ENCODE data around the gene RAPGEFL1. TPM values are rescaled to one million over a fixed set of nuclear protein-coding genes. Genes with fewer than 3 reads are reported as not detected.

RAPGEFL1 gene
- total RNA-seq, 1 donor from 2014 or later = 9.3 TPM

DNA sequence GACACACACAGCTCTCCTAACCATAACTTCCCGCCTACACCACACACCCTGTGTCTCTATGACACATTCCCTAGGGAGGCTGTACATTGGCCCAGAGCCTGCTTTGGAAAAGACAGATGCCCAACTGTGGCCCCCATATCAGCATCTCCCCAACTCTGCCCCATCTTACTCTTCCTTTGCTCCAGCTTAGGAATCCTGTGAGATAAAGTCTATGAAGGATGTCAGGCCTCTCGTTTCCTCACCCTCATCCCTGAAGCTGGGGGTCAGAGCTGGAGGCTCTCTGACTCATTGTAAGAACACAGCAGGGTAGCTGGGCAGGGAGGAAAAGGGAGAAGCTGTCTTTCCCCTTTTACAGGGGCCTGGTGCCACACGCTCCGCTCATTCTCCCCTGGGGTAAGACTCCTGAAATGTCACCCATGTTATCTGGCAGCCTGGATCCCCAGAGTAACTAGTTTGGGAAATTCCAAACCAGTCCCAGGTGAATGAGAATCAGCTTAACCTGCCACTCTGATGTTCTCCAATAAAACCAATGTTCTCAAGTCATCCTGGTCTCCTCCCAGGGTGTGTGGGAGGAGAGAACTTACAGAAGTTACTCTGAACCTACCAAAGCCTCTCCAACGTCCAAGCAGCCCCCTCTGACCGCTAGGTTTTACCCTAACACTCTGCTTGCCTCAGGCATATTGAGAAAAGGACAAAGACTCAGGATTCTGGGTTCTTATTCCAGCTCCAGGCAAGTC, 2.8 kb downstream of the RAPGEFL1 start:
- TF ChIP-seq, protein P1, sequence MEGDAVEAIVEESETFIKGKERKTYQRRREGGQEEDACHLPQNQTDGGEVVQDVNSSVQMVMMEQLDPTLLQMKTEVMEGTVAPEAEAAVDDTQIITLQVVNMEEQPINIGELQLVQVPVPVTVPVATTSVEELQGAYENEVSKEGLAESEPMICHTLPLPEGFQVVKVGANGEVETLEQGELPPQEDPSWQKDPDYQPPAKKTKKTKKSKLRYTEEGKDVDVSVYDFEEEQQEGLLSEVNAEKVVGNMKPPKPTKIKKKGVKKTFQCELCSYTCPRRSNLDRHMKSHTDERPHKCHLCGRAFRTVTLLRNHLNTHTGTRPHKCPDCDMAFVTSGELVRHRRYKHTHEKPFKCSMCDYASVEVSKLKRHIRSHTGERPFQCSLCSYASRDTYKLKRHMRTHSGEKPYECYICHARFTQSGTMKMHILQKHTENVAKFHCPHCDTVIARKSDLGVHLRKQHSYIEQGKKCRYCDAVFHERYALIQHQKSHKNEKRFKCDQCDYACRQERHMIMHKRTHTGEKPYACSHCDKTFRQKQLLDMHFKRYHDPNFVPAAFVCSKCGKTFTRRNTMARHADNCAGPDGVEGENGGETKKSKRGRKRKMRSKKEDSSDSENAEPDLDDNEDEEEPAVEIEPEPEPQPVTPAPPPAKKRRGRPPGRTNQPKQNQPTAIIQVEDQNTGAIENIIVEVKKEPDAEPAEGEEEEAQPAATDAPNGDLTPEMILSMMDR (IDR thresholded peaks at IDR 0.05) = no peak
- peaks cover 11% of the 10 kb centered on the region for H3K36me3 ChIP-seq
- no peaks in the 10 kb centered on the region for H3K27me3 ChIP-seq (ENCODE audit: low read depth)
- peaks cover 15% of the 10 kb centered on the region for H3K4me1 ChIP-seq
- DNase-seq (no peak), ATAC-seq (no peak)
- no peak overlapping the region for H3K27ac ChIP-seq
- intact Hi-C loops (cut with DNase I) = no loop called here
- no peaks in the 10 kb centered on the region for H3K9me3 ChIP-seq
- H3K4me3 ChIP-seq = no peak overlapping the region

DNA sequence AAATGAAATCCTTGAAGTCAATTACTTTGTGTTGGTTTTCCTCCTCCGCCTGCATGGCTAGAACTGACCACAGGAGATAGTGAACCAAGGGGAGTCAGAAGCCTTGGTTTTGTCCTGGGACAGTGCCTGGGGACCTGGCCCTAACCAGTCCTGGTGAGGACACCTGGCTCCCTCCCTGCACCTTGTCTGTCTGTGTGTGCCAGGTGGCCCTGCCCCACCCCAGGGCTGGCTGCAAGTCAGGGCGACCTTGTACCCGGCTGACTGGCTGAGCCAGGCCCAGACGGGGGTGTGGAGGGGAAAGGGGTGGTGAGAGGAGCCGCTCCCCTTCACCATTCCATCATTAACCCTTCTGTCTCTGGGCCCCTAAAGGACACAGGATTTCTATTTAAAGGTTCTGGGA, 3.4 kb downstream of the RAPGEFL1 start:
- H3K27me3 ChIP-seq (ENCODE audit: low read depth) = no peaks in the 10 kb centered on the region
- ATAC-seq = peak in 1 of 2 donors; percentile 24
- no peak for DNase-seq
- H3K36me3 ChIP-seq = peaks cover 9% of the 10 kb centered on the region
- no peaks in the 10 kb centered on the region for H3K9me3 ChIP-seq
- TF ChIP-seq, protein P1 (IDR thresholded peaks at IDR 0.05) = no peak
- H3K4me1 ChIP-seq = peaks cover 15% of the 10 kb centered on the region
- intact Hi-C loops (cut with DNase I) = no loop called here
- H3K27ac ChIP-seq = no peak overlapping the region
- H3K4me3 ChIP-seq = no peak overlapping the region

DNA sequence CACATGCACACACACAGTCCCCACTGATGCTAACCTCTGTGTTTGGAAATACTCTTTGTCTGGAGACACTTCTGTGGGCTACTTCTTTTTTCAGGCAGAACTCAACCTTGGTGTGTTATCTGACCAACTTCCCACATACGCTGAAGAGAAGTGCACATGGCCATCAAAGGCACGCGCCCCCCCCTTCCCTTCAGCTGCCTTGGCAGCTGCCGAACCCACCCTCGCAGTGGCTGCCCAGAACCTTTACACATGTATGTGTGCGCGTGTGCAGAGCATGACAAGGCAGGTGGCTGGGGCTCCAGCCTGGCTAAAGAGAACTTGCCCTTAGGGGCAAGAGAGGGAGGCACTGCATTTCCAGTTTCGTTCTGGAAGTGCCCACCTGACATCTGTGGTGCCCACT, 3.9 kb downstream of the RAPGEFL1 start:
- Histone ChIP-seq H3K4me1 (peaks cover 15% of the 10 kb centered on the region), H3K9me3 (no peaks in the 10 kb centered on the region), H3K27ac (no peak overlapping the region), H3K27me3 (ENCODE audit: low read depth) (no peaks in the 10 kb centered on the region), H3K4me3 (no peak overlapping the region), H3K36me3 (peaks cover 3% of the 10 kb centered on the region)
- ATAC-seq = no peak
- TF ChIP-seq, protein P1 (IDR thresholded peaks at IDR 0.05) = no peak
- DNase-seq = no peak
- intact Hi-C loops (cut with DNase I) = no loop called here

DNA sequence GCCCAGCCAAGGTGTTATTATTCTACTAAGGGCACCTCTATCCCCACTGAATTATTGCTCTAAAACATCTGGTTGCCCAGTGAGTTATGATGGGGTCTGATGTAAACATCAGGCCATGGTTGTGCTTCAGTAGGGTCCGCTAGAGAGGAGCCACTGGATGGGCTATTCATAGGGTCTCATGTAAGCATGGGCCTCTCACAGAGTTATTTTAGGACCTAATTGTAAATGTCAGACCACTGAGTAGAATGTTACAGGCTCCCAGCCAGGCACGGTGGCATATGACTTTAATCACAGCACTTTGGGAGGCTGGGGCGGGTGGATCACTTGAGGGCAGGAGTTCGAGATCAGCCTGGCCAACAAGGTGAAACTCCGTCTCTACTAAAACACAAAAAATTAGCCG, 5.3 kb downstream of the RAPGEFL1 start:
- Histone ChIP-seq H3K4me1 (peaks cover 6% of the 10 kb centered on the region), H3K9me3 (no peaks in the 10 kb centered on the region), H3K4me3 (no peak overlapping the region), H3K36me3 (no peaks in the 10 kb centered on the region), H3K27me3 (ENCODE audit: low read depth) (no peaks in the 10 kb centered on the region), H3K27ac (no peak overlapping the region)
- TF ChIP-seq, protein P1 (IDR thresholded peaks at IDR 0.05) = no peak
- ATAC-seq (no peak), DNase-seq (no peak)
- intact Hi-C loops (cut with DNase I) = no loop called here

DNA sequence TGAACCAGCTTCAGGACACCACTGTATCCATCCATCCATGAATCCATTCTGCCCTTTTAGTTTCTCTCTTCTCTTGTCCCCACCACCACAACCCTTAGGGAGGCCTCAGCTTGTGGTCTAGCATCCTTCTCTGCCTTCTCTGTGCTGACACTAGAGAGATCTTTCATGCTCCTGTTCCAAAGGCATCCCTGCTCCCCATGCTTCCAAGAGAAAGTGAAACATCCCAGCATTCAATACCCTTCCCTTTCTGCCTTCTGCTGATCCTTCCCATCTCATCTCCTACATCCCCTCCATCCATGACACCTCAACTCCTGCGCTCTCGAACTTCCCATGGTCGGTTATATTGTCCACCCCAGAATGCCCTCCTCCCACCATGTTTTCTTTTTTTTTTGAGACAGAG, 10.0 kb downstream of the RAPGEFL1 start:
- TF ChIP-seq, protein P1 (IDR thresholded peaks at IDR 0.05) = no peak

More for the DNA sequence above, 10.0 kb downstream of the RAPGEFL1 start:
- ATAC-seq = no peak
- no peaks in the 10 kb centered on the region for H3K9me3 ChIP-seq
- no peak overlapping the region for H3K27ac ChIP-seq
- no peaks in the 10 kb centered on the region for H3K27me3 ChIP-seq (ENCODE audit: low read depth)
- intact Hi-C loops (cut with DNase I) = no loop called here
- no peak overlapping the region for H3K4me3 ChIP-seq
- no peak for DNase-seq
- H3K36me3 ChIP-seq = peaks cover 7% of the 10 kb centered on the region
- peaks cover 14% of the 10 kb centered on the region for H3K4me1 ChIP-seq
